ENCODE results near the gene FOXJ1.

DNA sequence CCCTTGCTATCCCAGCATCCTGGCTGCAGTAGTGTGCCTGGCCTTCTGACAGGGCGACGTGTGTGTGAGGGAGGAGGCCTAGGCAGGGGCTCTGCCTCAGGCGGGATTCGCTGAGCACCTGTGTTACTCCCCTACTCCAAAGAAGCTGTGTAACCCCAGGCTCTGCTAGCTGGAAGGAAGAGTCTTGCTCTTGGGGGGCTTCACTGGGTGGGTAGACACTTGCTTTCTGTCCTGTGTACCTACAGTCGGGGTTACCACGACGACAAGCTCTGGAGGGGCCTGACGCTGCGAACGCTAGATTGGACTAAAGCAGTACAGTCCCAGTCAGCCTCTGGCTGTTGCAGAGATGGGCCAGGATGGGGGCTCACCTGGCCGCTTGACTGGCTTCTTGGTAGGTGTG is 47.0 kb downstream of the FOXJ1 start:
- TF ChIP-seq, protein P1, sequence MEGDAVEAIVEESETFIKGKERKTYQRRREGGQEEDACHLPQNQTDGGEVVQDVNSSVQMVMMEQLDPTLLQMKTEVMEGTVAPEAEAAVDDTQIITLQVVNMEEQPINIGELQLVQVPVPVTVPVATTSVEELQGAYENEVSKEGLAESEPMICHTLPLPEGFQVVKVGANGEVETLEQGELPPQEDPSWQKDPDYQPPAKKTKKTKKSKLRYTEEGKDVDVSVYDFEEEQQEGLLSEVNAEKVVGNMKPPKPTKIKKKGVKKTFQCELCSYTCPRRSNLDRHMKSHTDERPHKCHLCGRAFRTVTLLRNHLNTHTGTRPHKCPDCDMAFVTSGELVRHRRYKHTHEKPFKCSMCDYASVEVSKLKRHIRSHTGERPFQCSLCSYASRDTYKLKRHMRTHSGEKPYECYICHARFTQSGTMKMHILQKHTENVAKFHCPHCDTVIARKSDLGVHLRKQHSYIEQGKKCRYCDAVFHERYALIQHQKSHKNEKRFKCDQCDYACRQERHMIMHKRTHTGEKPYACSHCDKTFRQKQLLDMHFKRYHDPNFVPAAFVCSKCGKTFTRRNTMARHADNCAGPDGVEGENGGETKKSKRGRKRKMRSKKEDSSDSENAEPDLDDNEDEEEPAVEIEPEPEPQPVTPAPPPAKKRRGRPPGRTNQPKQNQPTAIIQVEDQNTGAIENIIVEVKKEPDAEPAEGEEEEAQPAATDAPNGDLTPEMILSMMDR (IDR thresholded peaks at IDR 0.05): no peak
- TF ChIP-seq POLR2A (IDR thresholded peaks at IDR 0.05): no peak

All from lower leg skin (tissue), 3 donors.